Gastrocnemius medialis (tissue), 4 donors: Measurements from ENCODE around the gene CRAMP1.

Experiments
- CTCF ChIP-seq, 5 experiments: fragments of 450-650 bp in 3 of 5; fragments of 200-600 bp in 2 of 5; sonication (generic) in 2 of 5; IDR thresholded peaks in 4 of 5; conservative IDR thresholded peaks in 1 of 5; 1 replicate in 4 of 5; 2 replicates in 1 of 5; pipeline ENCODE4 v1.5.1; 2016 to 2019; ENCODE audit warnings: antibody characterized with exemption in 5 of 5, mild to moderate bottlenecking in 3 of 5, moderate library complexity in 3 of 5
- POLR2A ChIP-seq, 2 donors: fragments of 450-650 bp; IDR thresholded peaks; one replicate each; pipeline ENCODE4 v1.6.1; 2017; ENCODE audit warnings: antibody characterized with exemption in 2 of 2, mild to moderate bottlenecking in 2 of 2, moderate library complexity in 2 of 2

DNA sequence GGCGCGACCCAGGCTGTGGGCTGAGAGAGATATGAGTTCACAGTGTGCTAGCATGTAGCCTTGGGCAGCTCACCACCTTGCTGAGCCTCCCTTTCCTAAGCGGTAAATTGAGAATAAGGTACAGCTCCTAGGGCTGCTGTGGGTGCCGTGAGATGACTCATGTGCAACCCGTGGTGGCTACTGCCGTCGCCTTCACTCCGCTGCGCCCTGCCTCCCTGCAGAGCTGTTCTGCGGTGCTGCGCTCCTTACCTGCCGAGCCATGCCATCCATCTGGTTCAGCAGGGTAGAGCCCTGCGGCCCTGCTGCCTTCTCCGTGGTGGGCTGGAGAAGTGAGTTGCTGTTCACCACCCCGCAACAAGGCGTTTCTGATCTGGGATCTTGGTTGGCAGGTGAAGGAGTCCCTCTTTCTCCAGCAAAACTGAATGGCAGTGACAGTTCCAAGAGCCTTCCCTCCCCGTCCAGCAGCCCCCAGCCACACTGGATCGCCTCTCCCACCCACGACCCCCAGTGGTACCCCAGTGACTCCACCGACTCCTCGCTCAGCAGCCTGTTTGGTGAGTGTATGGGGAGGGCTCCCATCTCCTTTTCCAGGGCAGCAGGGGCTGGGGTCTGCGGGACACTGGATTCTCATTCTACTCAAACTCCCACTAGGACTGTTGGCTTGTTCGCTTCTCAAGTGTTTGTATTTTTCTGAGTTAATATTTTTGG, 56.6 kb downstream of the CRAMP1 start:
- TF ChIP-seq CTCF (IDR thresholded peaks at IDR 0.05 in 4 of 5, conservative IDR thresholded peaks at IDR 0.05 in 1 of 5) (no peak), POLR2A (IDR thresholded peaks at IDR 0.05) (no peak)
